SKM-1 treated with dmso at 0.1 percent for 144 hours (cell line): ENCODE data around the gene SNX20.
A peak's percentile ranks its signal among the peaks of the same experiment; 100 is the strongest.

ENCODE experiments used
- DNase-seq: peaks from one replicate; lab custom pipeline; 2025; ENCODE audit not compliant: unreplicated experiment; lab: John Stamatoyannopoulos, UW

The SNX20 gene

DNA sequence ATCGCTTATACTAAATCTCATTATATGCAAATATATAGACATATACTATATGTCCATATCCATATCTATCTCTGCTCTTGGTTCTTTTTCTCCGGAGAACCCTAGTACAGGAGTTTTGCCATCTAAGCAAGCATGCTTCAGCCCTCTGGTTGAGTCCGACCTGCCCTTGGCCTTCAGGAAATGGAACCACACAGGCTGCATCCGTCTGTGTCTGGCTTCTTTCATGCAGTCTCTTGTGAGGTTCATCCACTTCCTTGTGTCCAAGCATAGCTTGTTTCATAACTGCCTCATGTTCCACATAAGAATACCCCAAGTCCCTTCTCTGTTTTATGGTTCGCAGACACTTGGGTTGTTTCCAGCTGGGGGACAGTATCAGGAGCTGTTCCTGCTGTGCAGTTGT lies 16.8 kb downstream of the SNX20 start:
- DNase-seq: peak; percentile 10

GRCh38 chr16:50662306-50662940 lies 18.7 kb downstream of the SNX20 start:
- DNase-seq: no peak

GRCh38 chr16:50659806-50660205 lies 21.3 kb downstream of the SNX20 start:
- DNase-seq: no peak

- no peak for DNase-seq
Measured at GRCh38 chr16:50657241-50657640, 23.9 kb downstream of the SNX20 start.

- no peak for DNase-seq
Measured at GRCh38 chr16:50655558-50656055, 25.5 kb downstream of the SNX20 start.

DNA sequence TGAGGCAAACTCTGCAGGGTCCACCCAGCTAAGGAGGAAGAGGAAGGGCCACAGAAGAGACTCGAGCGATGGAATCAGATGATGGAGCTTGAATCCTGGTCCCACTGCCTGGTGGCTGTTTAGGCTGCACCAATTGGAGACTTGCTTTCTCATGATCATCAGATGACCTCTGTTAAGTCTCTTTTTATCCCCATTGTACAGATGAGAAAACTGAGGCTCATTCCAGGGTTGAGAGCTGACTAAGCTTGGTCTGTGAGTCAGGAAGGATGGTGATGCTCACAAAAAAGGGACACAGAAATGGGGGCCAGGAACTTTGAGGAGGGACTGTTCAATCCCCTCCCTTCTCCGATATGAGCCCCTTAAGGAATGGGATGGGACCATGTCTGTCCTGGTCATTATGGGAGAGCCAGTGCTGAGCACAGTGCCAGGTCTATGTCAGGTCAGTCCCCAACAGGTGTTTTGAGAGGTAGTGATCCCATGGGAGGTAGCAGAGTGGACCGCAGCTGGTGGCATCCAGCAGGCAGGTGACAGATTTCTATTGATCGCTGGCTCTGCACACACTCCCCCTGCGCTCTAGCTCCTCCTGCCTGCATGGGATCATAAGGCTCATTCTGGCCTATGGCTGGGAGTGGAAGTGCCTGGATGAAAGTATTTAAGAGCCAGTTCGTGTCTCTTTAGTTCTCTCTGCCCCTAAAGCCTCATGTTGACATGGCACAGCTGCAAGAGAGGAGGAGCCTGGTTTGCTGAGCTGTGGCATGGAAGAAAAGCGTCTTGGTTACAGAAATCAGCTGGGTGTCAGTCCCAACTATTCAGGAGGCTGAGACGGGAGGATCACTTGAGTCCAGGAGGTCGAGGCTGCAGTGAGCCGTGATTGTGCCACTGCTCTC lies 27.2 kb downstream of the SNX20 start:
- DNase-seq: no peak

DNA sequence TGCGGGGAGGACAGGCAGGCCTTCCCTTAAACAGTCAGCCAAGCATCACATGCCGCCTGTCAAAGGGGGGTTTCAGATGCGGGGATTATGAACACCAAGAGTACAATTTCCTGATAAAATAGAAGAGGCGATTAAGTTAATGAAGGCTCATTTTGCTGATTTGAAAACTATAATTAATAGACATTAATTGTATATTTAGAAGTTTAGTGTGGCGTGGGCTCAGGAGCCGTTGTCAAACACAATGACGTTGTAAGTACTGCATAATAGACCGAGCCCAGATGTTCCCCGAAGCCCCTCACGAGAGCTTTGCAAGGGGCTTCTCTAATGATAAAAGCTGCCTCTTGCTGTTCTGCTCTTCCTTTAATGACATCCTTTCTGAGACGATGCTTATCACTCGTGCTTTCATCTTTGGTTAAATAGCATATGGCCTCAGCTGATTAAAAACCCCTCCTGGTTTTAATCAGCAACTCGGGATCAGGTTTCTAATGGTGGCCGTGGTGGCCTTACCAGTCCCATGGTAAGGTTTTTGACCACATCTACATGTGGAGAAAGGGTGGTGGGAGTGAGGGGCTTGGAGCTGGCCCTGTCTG lies 28.2 kb downstream of the SNX20 start:
- DNase-seq: no peak

GRCh38 chr16:50651835-50652438 lies 29.2 kb downstream of the SNX20 start:
- DNase-seq: no peak

- DNase-seq: no peak
Measured at GRCh38 chr16:50646345-50646744, 34.8 kb downstream of the SNX20 start.

DNA sequence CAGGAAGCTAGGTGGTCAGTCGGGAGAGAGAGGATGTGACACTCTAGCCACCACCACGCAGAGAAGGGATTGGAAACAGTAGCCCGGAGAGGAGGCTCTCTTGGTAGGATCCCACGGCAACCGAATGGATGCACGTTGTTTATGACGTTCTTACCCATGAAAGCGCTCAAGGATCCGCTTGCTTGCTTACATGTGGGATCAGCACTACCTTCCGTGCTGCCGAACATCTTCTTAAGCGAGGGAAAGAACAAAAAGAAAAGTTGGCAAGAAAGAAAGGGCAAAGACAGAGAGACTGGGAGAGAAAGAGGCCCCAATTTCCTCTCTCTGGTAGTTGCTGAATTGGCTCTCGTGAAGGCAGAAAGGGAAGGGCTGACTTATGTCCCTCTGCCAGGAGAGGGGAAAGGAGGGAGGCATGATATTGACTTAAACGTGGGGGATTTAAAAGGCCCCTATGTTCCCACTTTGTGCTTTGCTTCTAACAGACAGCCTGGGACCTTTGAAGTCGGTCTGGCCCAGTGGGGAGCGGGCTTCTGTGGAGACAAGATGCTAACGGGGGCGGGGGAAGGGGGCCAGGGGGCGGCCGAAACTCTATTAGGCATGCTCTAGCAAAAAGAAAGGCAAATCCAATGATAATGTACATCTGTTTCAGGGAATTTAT lies 35.4 kb downstream of the SNX20 start:
- no peak for DNase-seq

GRCh38 chr16:50644729-50645128 lies 36.4 kb downstream of the SNX20 start:
- DNase-seq: peak; percentile 15

GRCh38 chr16:50644245-50644644 lies 36.9 kb downstream of the SNX20 start:
- no peak for DNase-seq

DNA sequence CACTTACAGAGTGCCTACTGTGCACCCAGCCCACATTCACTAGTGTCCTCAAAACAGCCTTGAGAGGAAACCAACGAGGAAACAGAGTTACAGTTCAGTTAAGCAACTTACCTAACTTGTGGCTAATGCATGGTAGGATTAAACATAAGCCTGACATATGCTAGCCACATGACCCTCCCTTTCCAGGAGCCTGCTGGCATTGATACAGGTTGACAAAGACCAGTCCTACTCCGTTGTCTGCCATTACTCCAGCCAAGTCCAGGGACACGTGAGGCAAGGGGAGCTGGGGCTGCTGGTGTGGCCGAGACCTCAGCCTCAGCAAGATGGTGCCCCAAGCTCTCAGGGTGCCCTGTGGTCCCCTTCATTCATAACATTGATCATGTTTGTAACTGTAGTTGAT lies 37.9 kb downstream of the SNX20 start:
- DNase-seq: no peak

GRCh38 chr16:50642349-50642748 lies 38.8 kb downstream of the SNX20 start:
- DNase-seq: no peak

DNA sequence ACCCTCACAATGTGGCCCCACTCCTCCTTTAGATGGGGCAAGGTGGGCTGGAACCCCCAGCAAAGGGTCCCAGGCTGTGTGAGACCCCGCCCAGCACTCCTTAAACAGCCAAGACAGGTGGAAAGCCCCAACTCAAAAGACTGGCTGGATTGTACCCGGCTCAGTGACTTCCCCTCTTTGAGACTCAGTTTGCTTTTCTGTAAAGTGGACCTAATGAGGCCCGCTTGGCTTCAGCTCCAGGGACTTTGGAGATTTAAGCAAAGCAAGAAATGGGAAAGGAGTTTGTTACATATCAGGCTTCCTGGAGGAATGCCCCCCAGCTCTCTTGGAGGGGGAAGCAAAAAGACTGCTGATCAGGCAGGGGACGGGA lies 39.3 kb downstream of the SNX20 start:
- no peak for DNase-seq

DNA sequence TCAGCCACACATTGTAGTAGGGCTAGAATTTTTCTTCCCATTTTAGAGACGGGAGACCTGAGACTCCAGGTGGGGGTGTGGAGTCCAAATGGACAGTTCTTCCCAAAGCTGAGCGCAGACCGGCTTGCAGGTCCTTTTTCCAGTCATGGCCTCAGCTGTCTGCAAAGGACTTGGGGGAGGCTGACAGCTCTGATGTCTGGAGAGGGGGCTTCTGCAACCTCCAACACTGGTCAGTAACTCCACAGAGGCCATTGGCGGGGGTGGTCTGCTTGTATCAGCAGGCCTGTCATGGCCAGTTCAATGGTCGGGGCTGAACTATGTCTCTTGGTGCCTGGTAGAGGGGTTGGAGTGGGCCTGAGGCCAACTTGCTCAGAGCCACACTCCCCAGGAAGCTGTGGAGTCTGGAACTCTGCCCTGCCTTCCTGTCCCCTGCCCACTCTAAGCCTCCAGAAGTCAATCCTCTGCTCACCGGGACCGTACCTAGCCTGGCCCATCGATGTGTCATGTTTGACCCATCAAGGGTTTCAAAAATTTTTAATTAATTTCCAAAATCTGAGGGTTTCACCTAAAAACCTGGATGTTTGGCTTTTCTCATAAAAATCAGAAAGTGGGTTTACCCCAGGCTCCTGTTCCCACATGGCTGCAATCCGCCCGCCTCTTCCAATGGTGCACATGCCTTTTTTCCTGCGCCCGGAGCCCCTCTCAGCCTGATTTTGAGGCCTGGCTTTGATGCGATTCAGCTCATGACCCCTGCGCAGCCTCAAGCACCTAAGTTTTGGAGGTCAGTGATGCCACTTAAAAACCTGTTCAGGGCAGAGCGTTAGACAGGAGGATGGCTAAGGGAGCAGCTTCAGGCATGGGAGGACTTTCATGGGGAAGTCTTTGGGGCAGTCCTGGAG lies 39.9 kb downstream of the SNX20 start:
- no peak for DNase-seq

DNA sequence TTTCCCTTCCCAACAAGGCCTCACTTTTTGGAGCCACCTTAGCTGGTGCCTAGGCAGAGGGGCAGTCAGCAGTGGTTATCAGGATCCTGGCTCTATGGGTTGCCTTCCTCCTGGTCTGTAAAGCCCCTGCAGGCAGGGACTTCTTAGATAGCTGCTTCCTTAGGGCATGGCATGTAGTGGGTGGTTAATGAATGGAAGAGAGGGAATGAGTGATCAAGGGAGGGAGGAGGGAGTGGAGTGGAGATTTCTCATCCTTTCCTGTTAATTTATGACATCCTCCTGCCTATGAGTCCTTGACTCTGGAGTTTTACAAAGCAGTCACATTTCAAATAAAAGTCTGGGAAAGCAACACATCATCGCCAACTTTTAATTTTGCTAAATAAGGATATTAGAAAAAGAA lies 40.7 kb downstream of the SNX20 start:
- no peak for DNase-seq

- DNase-seq: no peak
Measured at GRCh38 chr16:50638816-50639670, 42.1 kb downstream of the SNX20 start.
